HCT116 (cell line): ENCODE measurements around the gene APOA5.

ENCODE experiments used
- CTCF ChIP-seq, 3 experiments: fragments of 200-600 bp in 1 of 3; sonication (generic) in 1 of 3; IDR thresholded peaks in 2 of 3; conservative IDR thresholded peaks in 1 of 3; 2 replicates each; pipeline ENCODE4 v1.5.1; 2012 to 2017; ENCODE audit warnings: low read depth in 2 of 3, low read length in 2 of 3, antibody characterized with exemption in 1 of 3, borderline replicate concordance in 1 of 3, control low read depth in 1 of 3, mild to moderate bottlenecking in 1 of 3, mixed read lengths in 1 of 3, mixed run types in 1 of 3, moderate library complexity in 1 of 3; ENCODE audit not compliant: insufficient read depth in 1 of 3
- EGR1 ChIP-seq: IDR thresholded peaks from 2 replicates; pipeline ENCODE4 v1.6.1; 2012; ENCODE audit warnings: low read depth
- ELF1 ChIP-seq: IDR thresholded peaks from 2 replicates; pipeline ENCODE4 v1.6.1; 2012; ENCODE audit warnings: low read depth, borderline replicate concordance
- EZH2phosphoT487 ChIP-seq: fragments of 200-600 bp; IDR thresholded peaks from 2 replicates; pipeline ENCODE4 v1.6.1; 2018; ENCODE audit warnings: antibody characterized with exemption, borderline replicate concordance
- MAX ChIP-seq: IDR thresholded peaks from 2 replicates; pipeline ENCODE4 v1.6.1; 2012
- POLR2A ChIP-seq: IDR thresholded peaks from 2 replicates; pipeline ENCODE4 v1.7.0; 2011; ENCODE audit warnings: borderline replicate concordance; ENCODE audit not compliant: insufficient read depth, insufficient read length; ENCODE audit errors: extremely low read depth
- POLR2AphosphoS5 ChIP-seq: IDR thresholded peaks from 2 replicates; pipeline ENCODE4 v1.6.1; 2011; ENCODE audit warnings: mild to moderate bottlenecking, low read depth, low read length, moderate library complexity
- RAD21 ChIP-seq: IDR thresholded peaks from 2 replicates; pipeline ENCODE4 v1.6.1; 2012; ENCODE audit warnings: low read depth, mild to moderate bottlenecking
- REST ChIP-seq: IDR thresholded peaks from 2 replicates; pipeline ENCODE4 v1.6.1; 2012; ENCODE audit warnings: low read depth
- ZBTB33 ChIP-seq: IDR thresholded peaks from 2 replicates; pipeline ENCODE4 v1.6.1; 2011; ENCODE audit warnings: mild to moderate bottlenecking, low read length, moderate library complexity; ENCODE audit not compliant: insufficient replicate concordance; ENCODE audit errors: extremely low read depth
- ZFX ChIP-seq: fragments of 450-650 bp; IDR thresholded peaks from 2 replicates; pipeline ENCODE4 v1.6.1; 2017
- ZNF274 ChIP-seq: fragments of 200-500 bp; sonication (Bioruptor generic); IDR thresholded peaks from 2 replicates; pipeline ENCODE4 v1.6.1; 2014; ENCODE audit warnings: mild to moderate bottlenecking, low read depth, low read length, inconsistent platforms

GRCh38 chr11:116831790-116832349 is 40.2 kb upstream of the APOA5 start:
- no peak for TF ChIP-seq EGR1
- no peak for TF ChIP-seq CTCF (IDR thresholded peaks at IDR 0.05 in 2 of 3, conservative IDR thresholded peaks at IDR 0.05 in 1 of 3; ENCODE audit: borderline replicate concordance in 1 of 3, insufficient read depth in 1 of 3, low read depth in 2 of 3, low read length in 2 of 3)
- no peak for TF ChIP-seq RAD21
- TF ChIP-seq ZNF274, result no peak
- no peak for TF ChIP-seq REST
- TF ChIP-seq EZH2phosphoT487, result no peak
- no peak for TF ChIP-seq MAX
- TF ChIP-seq POLR2A, result no peak
- TF ChIP-seq POLR2AphosphoS5, result no peak
- TF ChIP-seq ELF1, result no peak
- no peak for TF ChIP-seq ZBTB33
- no peak for TF ChIP-seq ZFX
